GM21737 (cell line): ENCODE measurements around the gene ATM.
"Not testable (repeated sequence)": the region's sequence is repeated elsewhere in the genome, so short reads cannot be mapped to it uniquely, and the experiment has no call there.

ENCODE experiments used
- ATAC-seq: cut with Tn5 transposase; IDR thresholded peaks from one replicate; pipeline ENCODE4 v1.9.1; 2021; ENCODE audit warnings: mild to moderate bottlenecking, moderate library complexity; ENCODE audit not compliant: unreplicated experiment

ATM gene

DNA sequence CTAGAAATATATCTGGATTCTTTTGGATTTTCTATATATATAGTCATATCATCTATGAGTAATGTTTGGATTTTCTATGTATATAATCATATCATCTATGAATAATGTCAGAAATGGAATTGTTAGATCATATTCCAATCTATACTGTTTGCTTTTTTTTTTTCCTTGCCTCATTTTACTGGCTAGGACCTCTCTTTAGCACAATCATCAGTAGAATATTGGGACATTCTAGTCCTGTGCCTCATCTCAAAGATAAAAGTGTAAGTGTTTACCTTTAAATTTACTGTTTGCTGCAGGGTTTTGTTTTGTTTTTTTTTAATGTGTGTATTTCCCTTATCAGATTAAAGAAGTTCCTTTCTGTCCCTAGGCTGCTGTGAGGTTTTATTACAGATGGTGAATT lies 147.4 kb downstream of the ATM start:
- no peak for ATAC-seq

DNA sequence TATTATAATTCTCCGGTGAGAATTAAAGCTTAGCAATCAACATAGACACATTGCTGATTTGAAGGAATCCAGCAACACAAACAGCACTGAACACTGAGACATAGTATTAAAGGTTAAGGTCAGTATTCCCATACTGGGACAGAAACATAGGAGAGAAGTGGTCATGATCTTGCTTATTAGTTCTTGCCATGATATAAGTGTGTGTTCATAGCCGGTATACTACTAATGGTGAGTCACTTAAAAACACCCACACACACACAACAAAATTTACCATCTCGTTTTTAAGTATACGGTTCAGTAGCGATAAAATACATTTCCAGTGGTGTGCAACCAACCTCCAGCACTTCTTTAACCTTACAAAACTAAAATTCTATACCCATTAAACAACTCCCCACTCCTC lies 148.1 kb downstream of the ATM start:
- no peak for ATAC-seq

DNA sequence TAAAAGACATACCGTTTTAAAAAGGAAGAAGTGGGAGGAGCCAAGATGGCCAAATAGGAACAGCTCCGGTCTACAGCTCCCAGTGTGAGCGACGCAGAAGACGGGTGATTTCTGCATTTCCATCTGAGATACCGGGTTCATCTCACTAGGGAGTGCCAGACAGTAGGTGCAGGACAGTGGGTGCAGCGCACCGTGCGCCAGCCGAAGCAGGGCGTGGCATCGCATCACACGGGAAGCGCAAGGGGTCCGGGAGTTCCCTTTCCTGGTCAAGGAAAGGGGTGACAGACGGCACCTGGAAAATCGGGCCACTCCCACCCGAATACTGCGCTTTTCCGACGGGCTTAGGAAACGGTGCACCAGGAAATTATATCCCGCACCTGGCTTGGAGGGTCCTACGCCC lies 150.6 kb downstream of the ATM start:
- ATAC-seq = not testable (repeated sequence)

DNA sequence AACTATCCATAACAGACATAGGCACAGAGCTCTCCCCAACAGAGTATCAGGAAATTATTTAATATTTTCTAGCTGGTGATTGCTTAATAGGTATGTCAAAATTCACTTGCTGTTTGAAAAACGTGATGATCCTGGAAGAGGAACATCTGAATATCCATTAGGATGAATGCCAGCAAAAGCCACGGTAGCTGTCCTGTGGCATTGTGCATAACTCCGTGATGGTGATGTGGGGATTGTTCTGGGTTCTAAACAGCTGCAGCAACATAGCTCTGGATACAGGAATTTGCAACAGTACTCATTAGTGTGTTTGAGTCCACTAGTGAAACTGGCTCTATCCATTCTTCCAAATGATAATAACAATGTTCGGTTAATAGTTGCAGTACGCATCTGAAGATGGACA lies 165.7 kb downstream of the ATM start:
- ATAC-seq = no peak

DNA sequence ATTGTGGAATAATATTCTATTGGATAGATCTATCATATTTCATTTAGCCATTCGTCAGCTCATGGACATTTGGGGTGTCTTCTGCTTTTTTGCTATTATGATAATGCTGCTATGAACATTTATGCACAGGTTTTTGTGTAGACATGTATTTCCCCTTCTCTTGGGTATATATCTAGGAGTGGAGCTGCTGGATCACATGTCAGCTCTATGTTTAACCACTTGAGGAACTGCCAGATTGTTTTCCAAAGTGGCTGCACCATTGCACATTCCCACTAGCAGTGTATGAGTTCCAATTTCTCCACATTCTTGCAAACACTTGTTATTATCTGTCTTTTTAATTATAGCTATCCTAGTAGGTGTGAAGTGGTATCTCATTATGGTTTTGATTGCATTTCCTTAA lies 169.5 kb downstream of the ATM start:
- ATAC-seq = no peak

DNA sequence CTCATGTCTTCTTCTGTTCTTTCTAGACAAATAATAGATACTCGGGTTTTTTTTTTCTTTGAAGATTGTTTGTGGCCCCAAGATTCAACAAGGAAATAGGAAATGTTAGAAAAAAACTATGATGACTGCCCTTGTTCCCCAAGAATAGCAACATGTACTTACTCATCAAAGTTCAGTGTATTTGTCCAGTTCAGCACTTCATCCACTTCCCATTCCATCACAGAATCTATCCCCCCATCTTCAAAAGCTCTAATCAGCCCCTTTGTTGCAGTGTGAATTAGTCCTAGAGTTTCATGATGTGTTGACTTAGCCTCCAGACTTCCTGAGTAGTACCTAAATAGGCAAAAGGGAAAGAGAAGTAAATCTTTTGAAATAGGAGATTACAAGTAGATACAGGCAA lies 170.2 kb downstream of the ATM start:
- ATAC-seq = no peak

DNA sequence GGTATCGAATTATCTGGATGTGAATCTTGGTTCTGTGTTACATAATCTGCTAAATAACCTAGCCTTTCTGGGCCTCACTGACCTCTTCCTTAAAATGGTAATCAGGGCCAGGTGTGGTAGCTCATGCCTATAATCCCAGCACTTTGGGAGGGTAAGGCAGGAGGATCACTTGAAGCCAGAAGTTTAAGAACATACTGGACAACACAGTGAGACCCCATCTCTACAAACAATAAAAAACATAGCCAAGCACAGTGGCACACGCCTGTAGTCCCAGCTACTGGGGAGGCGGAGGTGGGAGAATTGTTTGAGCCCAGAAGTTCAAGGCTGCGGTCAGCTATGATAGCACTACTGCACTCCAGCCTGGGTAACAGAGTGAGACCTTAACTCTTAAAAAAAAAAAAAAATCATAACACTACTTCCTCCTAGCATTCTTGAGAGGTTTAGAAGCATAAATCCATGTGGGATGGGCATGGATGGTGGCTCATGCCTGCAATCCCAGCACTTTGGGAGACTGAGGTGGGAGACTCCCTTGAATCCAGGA lies 171.9 kb downstream of the ATM start:
- ATAC-seq = no peak

DNA sequence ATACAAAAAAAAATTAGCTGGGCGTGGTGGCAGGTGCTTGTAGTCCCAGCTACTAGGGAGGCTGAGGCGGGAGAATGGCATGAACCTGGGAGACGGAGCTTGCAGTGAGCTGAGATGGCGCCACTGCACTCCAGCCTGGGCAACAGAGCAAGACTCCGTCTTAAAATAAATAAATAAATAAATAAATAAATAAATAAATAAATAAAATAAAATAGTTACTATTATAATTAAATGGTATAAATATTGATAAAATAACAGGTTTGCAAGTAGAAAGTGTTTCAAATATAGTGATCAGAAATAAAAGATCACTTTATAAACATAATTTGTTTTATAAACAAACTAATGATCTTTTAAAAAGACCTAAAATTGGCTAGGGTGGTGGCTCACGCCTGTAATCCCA lies 173.8 kb downstream of the ATM start:
- ATAC-seq = not testable (repeated sequence)

DNA sequence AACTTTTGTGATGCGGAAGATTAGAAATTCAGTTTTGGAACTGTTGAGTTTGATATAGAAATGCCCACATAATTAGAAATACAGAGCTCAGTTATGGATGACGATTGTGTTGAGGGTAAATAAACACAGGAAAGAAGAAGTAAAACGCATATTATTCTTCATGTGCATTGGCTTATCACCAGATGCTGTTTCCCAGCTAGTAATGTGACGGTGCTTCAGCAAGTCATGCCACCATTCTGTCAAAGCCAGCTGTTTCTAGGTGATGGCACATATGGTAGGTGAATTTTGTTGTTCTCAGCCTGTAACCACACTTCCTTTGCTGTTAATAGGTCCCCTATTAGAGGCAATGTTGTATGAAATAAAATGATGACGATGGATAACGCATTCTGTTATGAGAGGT lies 175.6 kb downstream of the ATM start:
- ATAC-seq = no peak

DNA sequence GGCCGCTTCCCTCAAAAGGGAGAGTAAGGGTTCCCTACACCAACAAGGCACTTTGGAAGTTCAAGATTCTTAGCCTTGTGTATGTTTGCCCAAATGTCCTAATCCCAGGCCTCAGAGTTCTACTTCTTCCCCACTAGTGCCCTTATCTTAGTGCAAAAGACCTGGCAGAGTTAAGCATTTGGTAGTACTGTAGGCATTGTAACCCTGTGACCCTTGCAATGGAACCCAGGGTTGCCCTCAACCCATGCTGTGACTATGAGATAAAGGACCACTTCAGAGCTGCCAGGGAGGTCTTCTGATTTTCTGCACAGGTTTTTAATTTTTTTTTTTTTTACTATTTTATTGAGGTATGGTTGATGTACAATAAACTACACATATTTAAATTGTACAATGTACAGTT lies 179.4 kb downstream of the ATM start:
- no peak for ATAC-seq

DNA sequence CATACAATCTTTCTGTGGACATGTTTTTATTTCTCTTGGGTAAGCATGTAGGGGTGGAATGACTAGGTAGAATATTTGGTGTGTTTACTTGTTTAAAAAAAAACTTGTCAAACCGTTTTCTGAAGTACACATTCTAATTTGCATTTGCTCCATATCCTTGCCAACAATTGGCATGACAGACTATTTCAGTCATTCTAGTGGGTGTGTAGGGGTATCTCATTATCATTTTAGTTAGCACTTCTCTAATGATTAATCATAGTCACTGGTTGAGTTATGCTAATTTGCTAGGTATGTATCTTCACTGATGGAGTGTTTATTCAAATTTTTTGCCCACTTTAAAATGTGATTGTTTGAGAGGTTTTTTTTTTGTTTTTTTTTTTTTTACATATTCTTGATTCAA lies 180.2 kb downstream of the ATM start:
- no peak for ATAC-seq

DNA sequence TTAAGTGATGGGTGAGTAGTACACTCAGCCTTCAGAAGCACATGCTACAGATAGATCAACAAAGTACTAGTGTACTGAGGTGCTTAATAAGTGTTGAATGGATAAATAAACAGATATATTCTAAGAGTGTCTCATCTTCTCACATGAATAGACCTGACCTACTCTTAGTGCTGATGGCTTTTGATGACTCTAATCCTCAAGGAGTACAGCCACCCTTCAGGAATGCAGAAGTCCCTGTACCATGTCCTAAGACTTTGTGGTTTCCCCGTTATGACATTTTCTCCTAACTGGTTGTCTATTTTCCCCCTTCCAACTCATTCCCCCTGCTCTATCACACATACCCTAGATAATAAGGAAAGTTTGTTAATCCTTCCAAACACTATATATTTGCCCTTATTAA lies 182.8 kb downstream of the ATM start:
- no peak for ATAC-seq

DNA sequence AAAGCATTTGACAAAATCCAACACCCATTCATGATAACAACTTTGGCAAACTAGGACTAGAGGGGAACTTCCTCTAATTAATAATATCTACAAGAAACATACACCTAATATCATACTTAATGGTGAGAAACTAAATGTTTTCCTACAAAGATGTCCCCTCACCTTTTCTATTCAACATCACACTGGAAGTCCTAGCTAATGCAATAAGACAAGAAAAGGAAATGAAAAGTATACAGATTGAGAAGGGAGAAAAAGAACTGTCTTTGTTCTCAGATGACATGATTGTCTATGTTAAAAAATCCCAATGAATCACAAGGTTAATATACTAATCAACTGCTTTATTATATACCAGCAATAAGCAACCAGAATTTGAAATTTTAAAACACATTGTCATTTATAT lies 192.1 kb downstream of the ATM start:
- no peak for ATAC-seq

DNA sequence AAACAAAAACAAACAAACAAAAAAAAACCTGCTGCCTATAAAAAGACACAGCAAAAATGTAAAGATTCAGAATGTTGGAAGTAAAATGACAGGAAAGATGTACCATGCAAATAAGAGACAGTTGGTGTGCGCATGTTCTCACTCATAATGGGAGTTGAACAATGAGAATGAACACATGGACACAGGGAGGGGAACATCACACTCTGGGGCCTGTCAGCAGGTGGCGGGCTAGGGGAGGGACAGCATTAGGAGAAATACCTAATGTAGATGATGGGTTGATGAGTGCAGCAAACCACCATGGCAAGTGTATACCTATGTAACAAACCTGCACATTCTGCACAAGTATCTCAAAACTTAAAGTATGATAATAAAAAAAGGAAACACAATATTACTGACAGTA lies 194.7 kb downstream of the ATM start:
- ATAC-seq = not testable (repeated sequence)
